NCI-H2196 treated with DMSO at 0.1 percent for 48 hours (cell line): ENCODE measurements around the gene FAXDC2.
"Not testable (repeated sequence)": the region's sequence is repeated elsewhere in the genome, so short reads cannot be mapped to it uniquely, and the experiment has no call there.

Experiments
- DNase-seq: peaks from one replicate; lab custom pipeline; 2025; ENCODE audit not compliant: unreplicated experiment; lab: John Stamatoyannopoulos, UW

FAXDC2 gene

GRCh38 chr5:154831451-154831850 lies 19.0 kb downstream of the FAXDC2 start:
- no peak for DNase-seq

- DNase-seq = no peak
These were observed 19.8 kb downstream of the FAXDC2 start for GRCh38 chr5:154830596-154830995.

- DNase-seq = no peak
These were observed 20.2 kb downstream of the FAXDC2 start for GRCh38 chr5:154830219-154830595.

- peak; percentile 62 for DNase-seq
These were observed 20.7 kb downstream of the FAXDC2 start for GRCh38 chr5:154829589-154830218.

- peak; percentile 62 for DNase-seq
These were observed 21.2 kb downstream of the FAXDC2 start for GRCh38 chr5:154829181-154829588.

GRCh38 chr5:154824070-154824469 lies 26.3 kb downstream of the FAXDC2 start:
- DNase-seq = no peak

GRCh38 chr5:154823605-154824004 lies 26.8 kb downstream of the FAXDC2 start:
- no peak for DNase-seq

GRCh38 chr5:154822896-154823295 lies 27.5 kb downstream of the FAXDC2 start:
- DNase-seq = not testable (repeated sequence)

- DNase-seq = no peak
These were observed 30.0 kb downstream of the FAXDC2 start for GRCh38 chr5:154820383-154820782.

GRCh38 chr5:154819546-154819945 lies 30.9 kb downstream of the FAXDC2 start:
- no peak for DNase-seq

GRCh38 chr5:154818471-154819116 lies 31.8 kb downstream of the FAXDC2 start:
- DNase-seq = no peak

- no peak for DNase-seq
These were observed 32.6 kb downstream of the FAXDC2 start for GRCh38 chr5:154817815-154818214.

GRCh38 chr5:154816891-154817492 lies 33.4 kb downstream of the FAXDC2 start:
- no peak for DNase-seq

GRCh38 chr5:154815684-154816247 lies 34.6 kb downstream of the FAXDC2 start:
- no peak for DNase-seq

- no peak for DNase-seq
These were observed 35.4 kb downstream of the FAXDC2 start for GRCh38 chr5:154815025-154815424.

- no peak for DNase-seq
These were observed 36.7 kb downstream of the FAXDC2 start for GRCh38 chr5:154813736-154814135.

- DNase-seq = no peak
These were observed 37.2 kb downstream of the FAXDC2 start for GRCh38 chr5:154813158-154813557.

- peak; percentile 41 for DNase-seq
These were observed 38.5 kb downstream of the FAXDC2 start for GRCh38 chr5:154811653-154812465.

GRCh38 chr5:154811239-154811638 lies 39.2 kb downstream of the FAXDC2 start:
- DNase-seq = no peak

GRCh38 chr5:154806176-154806575 lies 44.2 kb downstream of the FAXDC2 start:
- no peak for DNase-seq

GRCh38 chr5:154802050-154802449 lies 48.4 kb downstream of the FAXDC2 start:
- DNase-seq = no peak
